22Rv1 (cell line): ENCODE measurements around the gene CAPZB.

Source experiments
- H3K27ac ChIP-seq: fragments of 450-650 bp; 2 replicates; pipeline ENCODE4 v1.5.1; 2017
- ZFX ChIP-seq: fragments of 450-650 bp; IDR thresholded peaks from 2 replicates; pipeline ENCODE4 v1.6.1; 2017; ENCODE audit warnings: antibody characterized with exemption, borderline replicate concordance
- TF ChIP-seq, protein P1 (sequence below): fragments of 450-650 bp; IDR thresholded peaks from 2 replicates; pipeline ENCODE4 v1.5.1; 2017; ENCODE audit warnings: mild to moderate bottlenecking

CAPZB gene

DNA sequence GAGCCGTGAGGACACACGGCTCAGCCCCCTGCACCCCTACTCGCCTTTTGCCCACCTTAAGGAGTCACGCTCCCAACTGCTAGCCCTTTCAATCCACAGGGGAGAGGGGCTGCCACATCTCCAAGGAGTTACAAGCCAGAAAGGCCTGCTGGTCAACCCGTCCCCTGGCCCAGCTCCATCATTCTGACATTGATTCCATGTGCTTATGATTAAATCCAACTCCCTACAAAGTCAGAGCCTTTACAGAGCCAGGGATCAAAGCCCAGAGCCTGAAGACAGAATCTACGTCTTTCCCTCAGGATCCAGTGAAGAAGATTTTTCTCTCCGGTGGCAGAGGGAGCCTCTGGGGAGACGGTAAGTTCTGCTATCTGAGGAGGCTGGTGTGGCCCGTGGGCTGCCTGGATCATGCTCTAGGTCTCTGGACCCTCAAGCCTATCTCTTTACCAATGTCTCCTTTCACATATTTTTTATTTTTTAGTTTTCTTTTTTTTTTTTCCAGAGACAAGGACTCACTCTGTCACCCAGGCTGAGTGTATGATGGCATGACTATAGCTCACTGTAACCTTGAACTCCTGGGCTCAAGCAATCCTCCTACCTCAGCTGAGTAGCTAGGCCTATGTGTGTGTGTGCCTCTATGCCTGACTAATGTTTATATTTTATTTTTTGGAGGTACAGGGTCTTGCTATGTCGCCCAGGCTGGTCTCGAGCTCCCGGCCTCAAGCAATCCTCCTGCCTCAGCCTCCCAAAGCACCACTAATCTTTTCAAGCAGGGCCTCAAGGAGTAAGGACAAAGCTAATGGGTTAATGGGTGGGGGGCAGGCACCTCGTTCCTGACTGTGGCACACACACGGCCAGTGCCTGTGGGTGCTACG is 111.9 kb downstream of the CAPZB start:
- TF ChIP-seq ZFX = no peak
- TF ChIP-seq, protein P1, sequence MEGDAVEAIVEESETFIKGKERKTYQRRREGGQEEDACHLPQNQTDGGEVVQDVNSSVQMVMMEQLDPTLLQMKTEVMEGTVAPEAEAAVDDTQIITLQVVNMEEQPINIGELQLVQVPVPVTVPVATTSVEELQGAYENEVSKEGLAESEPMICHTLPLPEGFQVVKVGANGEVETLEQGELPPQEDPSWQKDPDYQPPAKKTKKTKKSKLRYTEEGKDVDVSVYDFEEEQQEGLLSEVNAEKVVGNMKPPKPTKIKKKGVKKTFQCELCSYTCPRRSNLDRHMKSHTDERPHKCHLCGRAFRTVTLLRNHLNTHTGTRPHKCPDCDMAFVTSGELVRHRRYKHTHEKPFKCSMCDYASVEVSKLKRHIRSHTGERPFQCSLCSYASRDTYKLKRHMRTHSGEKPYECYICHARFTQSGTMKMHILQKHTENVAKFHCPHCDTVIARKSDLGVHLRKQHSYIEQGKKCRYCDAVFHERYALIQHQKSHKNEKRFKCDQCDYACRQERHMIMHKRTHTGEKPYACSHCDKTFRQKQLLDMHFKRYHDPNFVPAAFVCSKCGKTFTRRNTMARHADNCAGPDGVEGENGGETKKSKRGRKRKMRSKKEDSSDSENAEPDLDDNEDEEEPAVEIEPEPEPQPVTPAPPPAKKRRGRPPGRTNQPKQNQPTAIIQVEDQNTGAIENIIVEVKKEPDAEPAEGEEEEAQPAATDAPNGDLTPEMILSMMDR = no peak
- H3K27ac ChIP-seq = no peak overlapping the region

DNA sequence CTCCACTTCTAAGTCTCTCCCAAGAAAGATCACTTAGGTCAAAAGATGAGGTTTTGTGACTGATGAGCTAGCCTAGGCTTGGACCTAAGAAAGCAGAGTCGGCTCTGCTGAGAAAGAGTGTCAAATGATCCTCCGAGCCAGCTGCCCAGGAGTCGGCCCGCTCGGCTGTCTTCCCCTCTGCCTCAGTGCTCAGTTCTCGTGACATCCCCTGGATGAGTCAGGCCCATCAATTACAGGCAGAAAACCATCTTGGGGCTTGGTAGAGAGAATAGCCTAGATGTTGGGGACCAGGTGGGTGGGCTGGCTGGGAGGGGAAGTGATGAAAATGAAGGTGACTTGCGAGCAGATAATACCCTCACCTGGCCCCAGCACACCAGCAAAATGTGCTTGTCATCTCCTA is 112.7 kb downstream of the CAPZB start:
- no peak for TF ChIP-seq ZFX
- TF ChIP-seq, protein P1 = no peak

DNA sequence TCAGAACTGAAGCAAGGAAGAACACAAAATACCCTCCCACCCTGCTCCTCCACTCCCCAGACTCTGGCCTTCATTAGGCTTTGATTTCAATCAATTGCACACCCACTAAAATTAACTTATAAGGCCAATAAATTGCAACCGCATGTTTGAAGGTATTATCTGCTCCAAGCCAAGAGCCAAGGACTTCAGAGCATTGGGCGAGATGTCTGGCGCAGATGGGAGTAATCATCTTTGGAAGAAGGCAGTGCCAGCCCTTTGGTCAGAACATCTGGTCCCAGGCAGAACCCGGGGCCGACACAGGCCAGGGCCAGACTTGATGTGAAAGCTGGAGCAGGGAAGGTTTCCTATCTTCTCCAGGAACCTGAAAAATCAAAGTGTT is 113.2 kb downstream of the CAPZB start:
- TF ChIP-seq ZFX = no peak
- TF ChIP-seq, protein P1 = no peak
- H3K27ac ChIP-seq = no peak overlapping the region

More for the DNA sequence above, 112.7 kb downstream of the CAPZB start:
- no peak overlapping the region for H3K27ac ChIP-seq

DNA sequence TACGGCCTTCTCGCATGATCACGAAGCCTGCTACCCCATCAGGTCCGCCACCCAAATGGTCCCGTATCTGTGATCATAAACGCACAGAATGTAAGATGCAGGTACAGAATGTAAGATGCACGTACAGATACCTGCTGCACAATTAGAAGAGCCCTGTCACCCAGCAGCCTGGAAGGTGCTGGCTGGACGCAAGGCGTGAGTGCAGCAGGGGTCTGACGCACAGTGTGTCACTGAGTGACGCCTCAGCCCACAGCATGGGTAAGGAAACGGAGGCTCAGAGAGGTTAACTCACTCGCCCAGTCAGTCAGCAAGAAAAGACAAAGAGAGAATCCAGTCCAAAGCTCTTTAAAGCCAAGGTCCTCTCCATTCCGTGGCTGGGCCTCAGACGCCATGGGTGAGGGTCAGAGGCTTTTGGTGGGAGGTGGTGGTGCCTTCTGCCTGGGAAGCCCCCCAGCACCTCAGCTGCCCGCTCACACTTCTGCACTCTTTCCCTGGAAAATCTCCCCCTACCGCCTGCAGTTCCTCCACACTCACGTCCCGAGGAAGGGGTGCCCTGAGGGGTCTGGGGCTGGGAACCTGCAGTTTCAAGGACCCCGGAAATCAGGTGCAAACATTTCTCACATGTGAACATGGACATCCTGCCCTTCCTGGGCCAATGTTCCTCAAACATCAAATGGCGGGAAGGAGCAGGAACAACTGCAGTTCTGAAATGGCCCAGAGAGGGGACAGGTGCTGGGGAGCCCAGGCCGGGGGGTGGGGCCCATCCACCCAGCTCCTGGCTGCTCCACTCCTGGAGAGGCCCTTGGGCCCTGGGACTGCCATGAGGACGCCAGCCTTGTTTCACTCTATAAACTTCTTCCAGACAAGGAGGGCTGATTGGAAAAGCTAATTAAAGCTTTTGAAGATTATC is 113.9 kb downstream of the CAPZB start:
- no peak for TF ChIP-seq ZFX
- TF ChIP-seq, protein P1 = no peak
- H3K27ac ChIP-seq = no peak overlapping the region

DNA sequence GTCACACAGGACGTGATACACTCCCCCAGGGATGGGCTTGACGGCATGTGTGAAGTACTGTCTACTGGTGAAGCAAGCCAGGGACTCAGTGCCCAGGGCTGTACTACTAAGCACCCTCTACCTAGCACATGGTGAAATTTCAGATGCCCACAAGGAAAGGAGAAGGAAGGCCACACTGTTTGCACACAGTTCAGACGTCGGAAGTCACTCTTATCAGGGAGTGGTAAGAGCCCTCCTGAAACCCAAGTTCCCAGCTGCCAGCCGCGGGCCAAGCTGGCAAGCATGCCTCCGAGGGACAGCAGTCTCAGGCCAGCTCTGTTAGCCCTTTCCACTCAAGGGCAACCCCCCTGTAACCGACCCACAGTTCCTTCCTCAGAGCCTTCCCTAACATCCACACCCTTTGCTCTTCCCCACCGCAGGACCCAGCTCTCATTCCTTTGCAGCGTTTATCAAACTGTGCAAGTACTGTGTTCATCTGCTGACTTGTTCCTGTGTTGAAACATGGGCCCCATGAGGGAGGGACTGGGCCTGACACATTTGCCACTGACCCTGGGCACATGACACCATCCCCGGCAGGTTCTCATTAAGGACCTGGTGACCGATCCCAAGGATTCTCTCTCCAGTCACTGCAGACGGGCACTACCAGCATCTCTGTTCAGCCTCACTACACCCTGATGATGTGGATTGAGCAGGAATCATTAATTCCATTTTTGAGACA is 114.7 kb downstream of the CAPZB start:
- TF ChIP-seq, protein P1 = no peak
- TF ChIP-seq ZFX = no peak
- no peak overlapping the region for H3K27ac ChIP-seq

DNA sequence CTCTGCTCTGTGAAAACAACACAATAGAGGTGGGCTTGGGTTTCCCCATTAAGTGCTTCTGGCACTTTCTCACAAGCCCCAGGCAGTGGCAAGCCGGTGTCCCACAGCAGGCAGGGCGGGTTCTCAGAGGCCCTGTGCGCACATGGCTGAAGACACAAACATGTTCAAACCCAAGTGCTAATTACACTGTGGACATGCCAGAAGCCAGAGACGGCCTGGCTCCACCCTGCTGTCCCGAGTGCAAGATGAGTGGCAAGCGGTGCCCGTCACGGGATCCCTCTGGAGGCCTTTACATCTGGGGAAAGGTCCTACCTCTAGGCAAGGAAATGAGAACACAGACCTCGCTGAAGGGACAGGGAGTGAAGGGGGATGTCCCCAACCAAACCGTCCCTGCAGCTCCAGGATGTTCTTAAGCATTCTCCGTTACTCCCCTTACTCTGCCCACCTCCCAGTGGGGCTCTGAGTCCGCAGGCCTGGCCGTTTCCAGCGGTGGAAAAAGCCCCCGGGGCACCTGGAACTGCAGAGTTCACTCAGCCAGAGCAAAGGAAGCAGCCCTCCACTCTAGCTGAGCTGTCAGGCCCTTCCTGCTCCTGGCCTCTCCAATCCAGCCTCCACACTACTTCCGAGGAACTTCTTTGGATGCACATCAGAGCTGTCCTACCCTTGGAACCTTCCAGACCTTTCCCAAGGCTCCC is 115.8 kb downstream of the CAPZB start:
- no peak overlapping the region for H3K27ac ChIP-seq
- TF ChIP-seq, protein P1 = no peak
- TF ChIP-seq ZFX = no peak
